Renal cortex interstitium (tissue), 11 donors: ENCODE results near the gene ITGA3. TPM values are rescaled to one million over a fixed set of nuclear protein-coding genes. Genes with fewer than 3 reads are reported as not detected.
A peak's percentile ranks its signal among the peaks of the same experiment; 100 is the strongest.
"Not testable (repeated sequence)": the region's sequence is repeated elsewhere in the genome, so short reads cannot be mapped to it uniquely, and the experiment has no call there.

Experiments used
- DNase-seq, 11 donors: peaks; one replicate each; pipeline ENCODE4 v3.0.0-alpha.2; 2013; ENCODE audit warnings: low read depth in 9 of 11, low spot score in 4 of 11; ENCODE audit errors: extremely low read depth in 1 of 11
- polyA plus RNA-seq, 3 donors: library from polyadenylated mRNA; unstranded; fragments of 120-200 nt; gene quantifications; one replicate each; pipeline ENCODE4 v1.2.1, GENCODE V29; 2013; ENCODE audit not compliant: insufficient read length in 3 of 3

Gene ITGA3
- polyA plus RNA-seq, 3 donors, result 84.1 to 101 (median 93.0) TPM

GRCh38 chr17:50060951-50061712, 5.2 kb downstream of the ITGA3 start:
- DNase-seq, result no peak

- not testable (repeated sequence) for DNase-seq
Measured at GRCh38 chr17:50061713-50062045, 5.8 kb downstream of the ITGA3 start.

- DNase-seq, result no peak
Measured at GRCh38 chr17:50062293-50063243, 6.7 kb downstream of the ITGA3 start.

DNA sequence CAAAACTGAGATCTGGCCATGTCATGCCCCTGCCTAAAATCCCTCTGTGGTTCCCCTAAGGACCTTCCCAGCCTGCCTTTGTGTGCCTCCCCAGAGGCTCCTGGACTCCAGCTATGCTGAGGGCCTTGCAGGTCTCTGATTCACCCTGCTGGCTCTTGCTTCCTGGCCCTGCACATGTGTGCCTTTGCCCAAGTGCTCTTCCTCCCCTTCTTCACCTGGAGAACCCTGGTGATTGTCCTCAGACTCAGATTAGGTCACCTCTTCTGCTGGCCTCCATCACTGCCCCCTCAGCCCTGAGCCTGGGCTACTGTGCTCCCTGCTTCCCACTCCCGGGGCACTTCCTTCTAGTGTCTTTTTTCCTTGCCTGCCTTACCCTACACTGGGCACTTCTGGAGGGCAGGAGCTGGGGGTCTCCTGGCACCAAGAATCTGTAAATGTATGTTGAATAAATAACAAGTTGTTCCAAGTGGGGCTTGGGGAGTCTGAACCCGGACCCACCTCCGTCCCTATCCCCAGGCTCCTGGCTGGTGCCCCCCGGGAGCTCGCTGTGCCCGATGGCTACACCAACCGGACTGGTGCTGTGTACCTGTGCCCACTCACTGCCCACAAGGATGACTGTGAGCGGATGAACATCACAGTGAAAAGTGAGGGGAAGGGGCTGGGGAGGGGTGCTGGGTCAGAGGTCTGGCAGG, 7.8 kb downstream of the ITGA3 start:
- DNase-seq, result no peak

DNA sequence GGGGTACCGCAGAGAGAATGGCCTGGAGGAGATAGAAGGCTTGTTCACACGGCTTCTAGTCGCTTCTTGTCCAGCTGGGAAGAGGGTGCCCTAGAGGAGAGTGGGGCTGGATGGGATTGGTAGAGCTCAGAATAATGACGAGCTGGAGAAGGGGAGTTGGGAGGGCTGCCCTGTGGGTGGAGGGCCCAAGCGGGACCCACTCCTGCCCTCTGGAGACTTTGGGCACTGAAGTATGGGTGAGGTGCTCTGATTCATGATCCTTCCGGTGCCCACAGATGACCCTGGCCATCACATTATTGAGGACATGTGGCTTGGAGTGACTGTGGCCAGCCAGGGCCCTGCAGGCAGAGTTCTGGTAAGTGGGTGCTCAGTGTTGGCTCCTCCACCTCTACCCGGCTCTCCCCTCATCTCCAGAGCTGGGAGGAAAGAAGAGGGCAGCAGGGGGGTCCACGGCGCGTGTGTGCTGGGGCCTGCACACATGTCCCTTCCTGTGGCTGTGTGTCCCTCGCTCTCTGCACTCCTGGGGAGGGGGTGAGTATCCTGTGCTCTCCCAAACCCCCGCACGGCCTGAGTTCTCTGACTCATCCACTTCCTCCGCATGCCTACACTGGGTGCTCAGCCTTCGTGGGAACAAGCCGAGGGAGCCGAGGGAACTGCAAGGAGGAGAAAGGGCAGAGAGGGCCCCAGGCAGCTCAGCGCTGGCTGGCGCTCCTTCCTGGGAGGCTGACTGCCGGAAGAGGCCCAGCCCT, 8.5 kb downstream of the ITGA3 start:
- no peak for DNase-seq

GRCh38 chr17:50065056-50065455, 9.1 kb downstream of the ITGA3 start:
- DNase-seq, result no peak

- no peak for DNase-seq
Measured at GRCh38 chr17:50066995-50067394, 11.1 kb downstream of the ITGA3 start.

DNA sequence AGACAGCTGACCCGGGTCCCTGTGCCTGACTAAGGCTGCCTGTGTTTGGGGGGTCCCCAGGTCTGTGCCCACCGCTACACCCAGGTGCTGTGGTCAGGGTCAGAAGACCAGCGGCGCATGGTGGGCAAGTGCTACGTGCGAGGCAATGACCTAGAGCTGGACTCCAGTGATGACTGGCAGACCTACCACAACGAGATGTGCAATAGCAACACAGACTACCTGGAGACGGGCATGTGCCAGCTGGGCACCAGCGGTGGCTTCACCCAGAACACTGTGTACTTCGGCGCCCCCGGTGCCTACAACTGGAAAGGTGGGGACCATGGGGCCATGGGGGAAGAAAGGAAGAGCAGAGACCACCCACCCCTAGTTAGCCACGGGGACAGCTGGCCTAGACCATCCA, 12.1 kb downstream of the ITGA3 start:
- no peak for DNase-seq

DNA sequence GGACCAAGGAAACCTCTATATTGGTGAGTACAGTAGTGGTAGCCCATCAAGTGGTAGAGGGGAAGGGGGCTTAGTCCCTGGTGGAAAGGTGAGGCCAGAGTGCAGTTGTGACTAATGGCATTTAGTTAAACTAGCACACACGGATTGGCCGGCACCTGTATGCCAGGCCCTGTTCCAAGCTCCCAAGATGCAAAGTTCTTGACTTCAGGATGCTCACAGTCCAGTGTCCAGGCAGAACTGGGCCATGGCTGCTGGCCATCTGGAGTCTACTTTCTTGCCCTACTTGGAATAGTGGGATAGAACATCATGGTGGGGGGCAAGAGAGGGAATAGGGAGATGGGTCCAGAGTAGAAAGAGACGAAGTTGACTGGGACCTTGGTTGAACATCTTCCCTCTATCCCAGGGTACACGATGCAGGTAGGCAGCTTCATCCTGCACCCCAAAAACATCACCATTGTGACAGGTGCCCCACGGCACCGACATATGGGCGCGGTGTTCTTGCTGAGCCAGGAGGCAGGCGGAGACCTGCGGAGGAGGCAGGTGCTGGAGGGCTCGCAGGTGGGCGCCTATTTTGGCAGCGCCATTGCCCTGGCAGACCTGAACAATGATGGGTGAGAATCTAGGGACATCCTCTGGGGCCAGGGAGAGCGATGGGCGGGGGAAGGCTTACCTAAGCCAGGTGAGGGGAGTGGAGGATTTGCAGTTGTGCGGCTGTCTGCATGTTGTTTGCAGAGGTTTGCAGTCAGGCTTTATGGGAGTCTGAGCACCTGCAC, 15.2 kb downstream of the ITGA3 start:
- no peak for DNase-seq

DNA sequence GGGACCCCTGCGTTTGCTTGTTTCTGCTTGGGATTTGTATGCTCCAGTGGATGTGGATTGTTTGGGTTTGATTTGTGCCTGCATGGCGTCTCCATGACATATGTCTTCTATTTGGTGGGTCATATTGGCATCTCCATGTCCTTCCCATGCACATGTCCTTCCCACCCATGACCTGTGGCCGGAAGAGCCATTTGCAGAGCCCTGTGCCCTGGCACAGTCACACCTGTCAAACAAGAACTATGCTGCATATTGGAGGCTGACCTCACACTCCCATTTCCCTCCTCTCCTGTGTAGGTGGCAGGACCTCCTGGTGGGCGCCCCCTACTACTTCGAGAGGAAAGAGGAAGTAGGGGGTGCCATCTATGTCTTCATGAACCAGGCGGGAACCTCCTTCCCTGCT, 15.8 kb downstream of the ITGA3 start:
- no peak for DNase-seq

DNA sequence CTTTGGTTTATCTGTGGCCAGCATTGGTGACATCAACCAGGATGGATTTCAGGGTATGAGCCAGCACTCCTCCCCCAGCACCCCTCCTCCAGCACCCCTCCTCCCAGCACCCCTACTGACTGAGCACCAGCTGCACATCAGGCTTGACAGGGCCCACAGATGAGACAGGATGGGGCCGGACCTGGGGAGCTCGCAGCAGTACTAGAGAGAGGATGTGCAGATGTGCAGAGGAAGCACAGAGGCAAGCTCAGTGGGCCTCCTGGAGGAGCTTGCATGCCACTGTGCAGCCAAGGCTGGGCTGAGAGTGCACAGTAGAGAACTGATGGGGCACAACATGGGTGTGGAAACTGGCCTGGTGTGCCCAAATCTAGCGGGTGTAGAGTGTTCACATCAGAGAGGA, 16.2 kb downstream of the ITGA3 start:
- no peak for DNase-seq

- DNase-seq, result no peak
Measured at GRCh38 chr17:50072925-50073324, 17.0 kb downstream of the ITGA3 start.

- no peak for DNase-seq
Measured at GRCh38 chr17:50074227-50074626, 18.3 kb downstream of the ITGA3 start.

- no peak for DNase-seq
Measured at GRCh38 chr17:50075446-50076032, 19.6 kb downstream of the ITGA3 start.

DNA sequence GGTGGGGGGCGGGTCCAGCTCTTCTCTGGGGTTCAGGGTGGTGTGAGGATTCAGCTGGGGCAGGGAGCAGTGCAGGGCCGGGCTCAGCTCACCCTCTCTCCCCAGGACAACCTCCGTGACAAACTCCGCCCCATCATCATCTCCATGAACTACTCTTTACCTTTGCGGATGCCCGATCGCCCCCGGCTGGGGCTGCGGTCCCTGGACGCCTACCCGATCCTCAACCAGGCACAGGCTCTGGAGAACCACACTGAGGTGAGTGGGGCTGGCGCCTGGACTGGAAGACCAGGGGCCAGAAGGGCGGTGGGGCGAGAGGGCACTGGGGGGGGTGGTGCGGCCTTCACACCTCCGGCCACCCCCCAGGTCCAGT, 20.3 kb downstream of the ITGA3 start:
- DNase-seq, result no peak

DNA sequence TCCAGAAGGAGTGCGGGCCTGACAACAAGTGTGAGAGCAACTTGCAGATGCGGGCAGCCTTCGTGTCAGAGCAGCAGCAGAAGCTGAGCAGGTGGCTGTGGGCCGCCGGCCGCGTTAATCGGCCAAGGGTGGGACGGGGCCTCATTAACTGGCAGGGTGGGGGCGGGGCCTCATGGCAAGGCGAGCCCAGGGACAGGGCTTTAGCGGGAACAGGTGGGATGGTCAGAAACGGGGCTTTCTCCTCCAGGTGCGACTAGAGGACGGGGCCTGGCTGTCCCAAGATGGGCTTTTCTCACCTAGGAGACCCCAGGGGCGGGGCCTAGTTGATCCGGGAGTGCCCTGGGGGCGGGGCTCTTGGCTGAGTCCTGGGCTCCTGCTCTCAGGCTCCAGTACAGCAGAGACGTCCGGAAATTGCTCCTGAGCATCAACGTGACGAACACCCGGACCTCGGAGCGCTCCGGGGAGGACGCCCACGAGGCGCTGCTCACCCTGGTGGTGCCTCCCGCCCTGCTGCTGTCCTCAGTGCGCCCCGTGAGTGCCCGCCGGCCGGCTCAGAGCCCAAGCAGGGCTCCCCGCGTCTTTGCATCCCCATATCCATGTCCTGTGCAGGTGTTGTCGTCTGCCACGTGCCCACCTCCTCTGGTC, 20.8 kb downstream of the ITGA3 start:
- peak in 1 of 11 donors; percentile 32 for DNase-seq

DNA sequence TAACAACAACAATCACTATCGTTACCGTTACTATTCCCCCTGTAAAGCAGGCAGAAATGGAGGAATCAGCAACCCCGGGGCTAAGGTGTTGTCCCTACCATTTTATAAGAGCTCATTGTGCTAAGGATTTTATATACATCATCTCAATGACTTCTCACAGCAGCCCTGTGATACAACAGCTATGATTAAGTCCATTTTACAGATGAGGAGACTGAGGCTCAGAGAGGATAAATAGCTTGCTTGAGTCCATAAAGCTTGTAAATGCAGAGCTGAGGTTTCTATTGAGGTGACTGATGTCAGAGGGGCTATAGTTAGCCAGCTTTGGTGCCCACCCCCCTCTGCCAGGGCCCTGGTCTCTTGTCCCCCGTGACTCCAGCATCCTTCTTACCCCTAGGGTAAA, 22.5 kb downstream of the ITGA3 start:
- no peak for DNase-seq
